HG02852 (cell line): ENCODE measurements around the gene BMP8A.
"Not testable (repeated sequence)": the region's sequence is repeated elsewhere in the genome, so short reads cannot be mapped to it uniquely, and the experiment has no call there.

Experiments
- ATAC-seq: cut with Tn5 transposase; IDR thresholded peaks from one replicate; pipeline ENCODE4 v1.9.1; 2021; ENCODE audit warnings: mild to moderate bottlenecking, moderate library complexity; ENCODE audit not compliant: unreplicated experiment

BMP8A gene

DNA sequence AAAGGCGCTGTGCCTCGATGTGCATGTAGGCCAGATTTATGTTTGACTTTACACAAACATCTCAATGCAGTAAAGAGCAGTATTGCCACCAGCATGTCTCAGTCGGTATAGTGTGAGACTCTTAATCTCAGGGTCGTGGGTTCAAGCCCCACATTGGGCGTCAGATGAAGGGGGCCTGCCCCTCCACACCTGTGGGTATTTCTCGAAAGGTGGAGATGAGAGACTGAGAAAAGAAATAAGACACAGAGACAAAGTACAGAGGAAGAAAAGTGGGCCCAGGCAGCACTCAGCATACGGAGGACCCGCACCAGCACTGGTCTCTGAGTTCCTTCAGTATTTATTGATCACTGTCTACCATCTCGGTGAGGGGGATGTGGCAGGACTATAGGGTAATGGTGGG lies 13.0 kb downstream of the BMP8A start:
- not testable (repeated sequence) for ATAC-seq

DNA sequence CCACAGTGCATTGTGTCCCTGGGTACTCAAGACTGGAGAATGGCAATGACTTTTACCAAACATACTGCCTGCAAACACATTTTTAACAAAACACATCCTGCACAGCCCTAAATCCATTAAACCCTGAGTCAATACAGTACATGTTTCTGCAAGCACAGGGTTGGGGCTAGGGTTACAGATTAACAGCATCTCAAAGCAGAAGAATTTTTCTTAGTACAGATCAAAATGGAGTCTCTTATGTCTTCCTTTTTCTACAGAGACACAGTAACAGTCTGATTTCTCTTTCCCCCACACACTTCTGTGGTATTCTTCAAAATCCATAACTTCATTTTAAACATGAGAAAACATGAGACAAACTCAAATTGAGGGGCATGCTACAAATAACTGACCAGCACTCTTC lies 13.9 kb downstream of the BMP8A start:
- ATAC-seq = no peak

DNA sequence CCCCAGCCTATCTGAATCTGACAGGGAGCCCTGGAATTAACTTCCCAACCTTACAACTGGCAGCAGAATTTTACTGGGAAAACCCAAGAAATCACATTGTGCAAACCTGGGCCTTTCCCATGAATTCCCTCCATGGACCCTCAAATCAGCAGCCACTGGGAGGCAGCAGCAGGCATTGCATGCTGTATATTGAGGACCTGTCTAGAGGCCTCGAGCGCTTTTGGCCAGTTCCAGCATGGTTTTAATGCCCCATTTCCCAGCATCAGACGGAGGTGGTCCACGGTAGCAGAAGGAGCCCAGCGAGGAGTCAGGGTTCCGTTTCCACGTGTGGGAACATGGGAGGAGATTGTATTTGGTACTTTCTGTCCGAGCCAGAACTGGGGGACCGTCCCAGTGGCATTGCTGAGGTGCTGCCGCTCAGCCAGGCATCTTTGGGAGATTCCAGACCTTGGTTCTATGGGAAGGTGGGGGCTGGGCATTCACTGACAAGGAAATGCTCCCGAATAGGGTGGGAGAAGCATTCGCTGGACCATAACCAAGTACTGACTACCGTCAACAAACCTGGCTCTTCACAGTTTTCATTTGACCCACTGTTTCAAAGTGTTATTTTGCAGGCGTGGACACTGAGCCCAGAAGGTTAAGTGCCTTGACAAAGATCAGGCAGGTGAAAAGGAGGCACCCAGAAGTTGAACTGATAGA lies 15.9 kb downstream of the BMP8A start:
- ATAC-seq = no peak

DNA sequence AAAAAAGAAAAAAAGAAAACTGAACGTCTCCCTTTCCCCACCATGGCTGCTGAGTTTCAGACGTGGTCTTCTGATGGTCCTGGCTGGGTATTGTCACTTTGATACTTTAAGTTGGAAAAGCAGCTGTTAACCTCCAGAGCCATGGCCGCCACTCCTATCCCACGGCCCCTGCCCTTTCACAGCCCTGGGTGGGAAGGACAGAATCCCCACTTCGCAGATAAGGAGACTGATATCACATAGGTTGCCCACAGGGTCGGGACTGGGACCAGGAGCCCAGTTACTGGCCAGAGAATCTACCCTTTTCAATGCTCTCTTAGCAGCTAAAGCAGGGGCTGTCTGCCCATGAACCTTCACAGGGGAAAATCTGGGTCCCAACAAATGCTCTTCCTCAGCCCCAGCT lies 16.8 kb downstream of the BMP8A start:
- ATAC-seq = no peak

DNA sequence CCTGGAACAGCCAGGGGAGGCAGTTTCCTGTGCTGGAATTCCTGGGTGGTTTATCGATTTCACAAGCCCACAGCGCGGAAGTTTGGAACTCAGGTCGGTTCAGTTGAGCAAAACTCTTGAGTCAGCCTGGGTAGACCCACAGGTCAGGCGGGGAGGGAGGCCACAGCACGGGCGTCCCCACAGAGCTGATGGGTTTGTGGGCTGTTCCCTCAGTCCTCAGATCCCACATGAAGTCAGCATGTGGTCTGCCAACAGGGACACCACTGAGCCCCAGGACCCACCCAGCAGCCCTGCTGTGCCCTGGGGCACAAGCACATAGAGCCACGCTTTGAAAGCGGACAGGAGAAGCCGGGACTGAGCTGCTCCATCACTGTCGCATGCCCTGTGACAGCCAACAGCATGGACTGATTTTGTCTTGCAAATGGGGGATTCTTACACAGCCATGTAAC lies 17.4 kb downstream of the BMP8A start:
- ATAC-seq = peak; percentile 9

DNA sequence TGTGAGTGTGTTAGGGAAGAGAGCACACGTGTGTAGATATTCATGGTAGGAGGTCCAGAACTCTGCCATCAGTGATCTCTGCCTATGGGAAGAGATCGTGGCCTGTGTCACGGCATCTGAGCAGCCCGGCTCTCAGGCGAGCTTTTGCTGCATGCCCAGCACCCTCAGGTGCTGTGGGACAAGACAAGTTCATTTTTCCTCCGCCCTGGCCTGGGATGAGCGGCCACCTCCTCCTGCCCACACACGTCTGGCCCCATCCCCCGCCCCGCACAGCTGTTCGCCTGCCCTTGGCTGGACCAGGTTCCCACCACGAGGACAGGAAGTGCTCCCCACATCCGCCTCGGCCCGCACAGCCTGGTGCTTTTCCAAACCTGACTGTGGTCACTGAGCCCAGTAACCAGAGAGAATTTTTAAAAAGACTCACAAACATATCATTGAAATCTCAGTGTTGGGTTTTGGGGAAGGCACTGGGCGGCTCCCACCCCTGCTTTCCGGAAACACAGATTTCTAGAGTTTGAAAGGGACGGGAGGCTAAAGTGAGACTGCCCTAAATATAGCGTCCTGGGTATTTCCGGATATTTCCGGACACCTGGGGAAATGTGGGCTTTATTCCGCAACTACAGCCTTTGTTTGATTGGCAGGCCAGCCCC lies 18.0 kb downstream of the BMP8A start:
- ATAC-seq = peak; percentile 64

DNA sequence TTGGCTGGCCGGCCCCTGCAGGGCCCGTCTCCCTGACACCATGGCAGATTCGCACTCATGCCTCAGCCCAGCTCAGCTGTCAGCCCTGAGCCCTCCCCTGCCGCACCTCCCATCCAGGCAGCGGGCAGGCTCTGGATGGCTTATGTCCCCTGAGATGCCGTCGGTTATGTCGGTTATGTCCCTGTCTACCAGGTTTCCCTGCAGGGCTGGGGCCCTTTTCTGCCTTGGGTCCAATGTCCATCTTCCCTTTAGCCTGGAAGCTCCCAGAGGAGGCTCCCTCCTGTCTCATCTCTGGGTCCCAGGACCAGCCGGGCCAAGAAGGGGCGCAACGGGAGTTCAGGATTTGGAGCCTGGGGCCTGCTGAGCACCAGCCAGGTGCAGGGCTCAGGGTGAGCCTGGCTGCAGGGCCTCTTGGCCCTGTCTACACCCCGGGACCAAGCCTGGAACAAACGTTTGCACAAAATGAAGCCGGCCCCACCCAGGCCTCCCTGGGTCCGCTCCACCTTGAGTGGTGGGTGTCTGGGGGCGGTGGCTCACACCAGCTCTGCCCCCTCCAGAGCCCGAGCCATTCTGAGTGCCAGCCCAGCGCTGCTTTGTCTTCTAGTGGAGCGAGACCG lies 19.2 kb downstream of the BMP8A start:
- not testable (repeated sequence) for ATAC-seq

DNA sequence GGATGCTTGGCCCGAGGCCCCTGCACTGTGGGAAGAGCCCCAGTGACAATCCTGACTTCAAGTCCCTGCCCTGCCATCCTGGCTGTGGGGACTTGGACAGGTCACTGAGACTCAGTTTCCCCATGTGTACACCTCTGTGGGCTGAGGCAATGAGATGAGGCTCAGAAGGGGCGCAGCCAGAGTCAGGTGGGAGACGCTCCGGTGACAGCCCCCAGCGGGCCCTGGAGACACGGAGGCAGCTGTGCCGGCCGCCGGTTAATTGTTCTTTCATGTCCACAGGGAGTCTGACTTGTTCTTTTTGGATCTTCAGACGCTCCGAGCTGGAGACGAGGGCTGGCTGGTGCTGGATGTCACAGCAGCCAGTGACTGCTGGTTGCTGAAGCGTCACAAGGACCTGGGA lies 20.0 kb downstream of the BMP8A start:
- not testable (repeated sequence) for ATAC-seq

DNA sequence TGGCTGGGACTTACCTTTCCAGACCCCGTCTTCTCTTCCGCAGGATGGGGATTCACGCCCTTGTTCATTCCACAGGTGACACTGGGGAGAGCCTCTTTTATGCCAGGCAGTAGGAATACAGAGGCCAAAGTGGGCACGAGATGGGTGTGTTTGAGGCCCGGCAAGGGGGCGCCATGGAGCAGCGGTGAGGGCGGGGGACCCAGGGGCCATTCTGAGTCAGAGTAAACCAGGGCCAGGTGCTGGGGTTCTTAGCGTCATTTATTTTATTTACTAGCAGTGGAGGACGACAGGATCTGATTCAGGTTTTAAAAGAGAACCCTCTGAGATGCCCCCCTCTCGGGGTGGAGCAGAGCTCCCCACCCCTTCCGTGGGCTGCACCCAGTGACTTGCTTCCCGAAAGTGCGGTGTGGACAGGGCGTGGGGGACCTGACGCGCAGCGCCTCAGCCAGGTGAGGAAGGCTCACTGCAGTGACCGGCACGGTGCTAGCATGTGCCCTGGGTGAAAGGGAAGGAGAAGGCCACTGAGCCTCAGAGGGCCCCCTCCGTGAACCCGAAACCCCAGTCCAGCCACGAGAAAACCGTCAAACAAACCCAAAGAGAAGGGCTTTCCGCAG lies 20.9 kb downstream of the BMP8A start:
- not testable (repeated sequence) for ATAC-seq

DNA sequence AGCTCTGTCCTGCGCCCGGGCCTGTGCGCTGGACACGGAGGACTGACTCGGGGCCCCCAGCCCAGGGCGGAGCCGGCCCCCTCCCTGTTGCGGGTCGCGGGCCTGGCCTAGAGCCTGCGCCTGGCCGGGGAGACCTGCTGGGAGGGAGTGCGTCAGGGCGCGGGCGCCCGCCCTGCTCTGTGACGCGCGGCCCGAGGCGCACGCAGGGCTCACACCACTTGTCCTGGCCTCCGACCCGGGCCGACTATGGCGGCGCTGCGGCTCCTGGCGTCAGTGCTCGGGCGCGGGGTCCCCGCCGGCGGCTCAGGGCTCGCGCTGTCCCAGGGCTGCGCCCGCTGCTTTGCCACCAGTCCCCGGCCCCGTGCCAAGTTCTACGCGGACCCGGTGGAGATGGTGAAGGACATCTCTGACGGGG lies 23.3 kb downstream of the BMP8A start:
- not testable (repeated sequence) for ATAC-seq

DNA sequence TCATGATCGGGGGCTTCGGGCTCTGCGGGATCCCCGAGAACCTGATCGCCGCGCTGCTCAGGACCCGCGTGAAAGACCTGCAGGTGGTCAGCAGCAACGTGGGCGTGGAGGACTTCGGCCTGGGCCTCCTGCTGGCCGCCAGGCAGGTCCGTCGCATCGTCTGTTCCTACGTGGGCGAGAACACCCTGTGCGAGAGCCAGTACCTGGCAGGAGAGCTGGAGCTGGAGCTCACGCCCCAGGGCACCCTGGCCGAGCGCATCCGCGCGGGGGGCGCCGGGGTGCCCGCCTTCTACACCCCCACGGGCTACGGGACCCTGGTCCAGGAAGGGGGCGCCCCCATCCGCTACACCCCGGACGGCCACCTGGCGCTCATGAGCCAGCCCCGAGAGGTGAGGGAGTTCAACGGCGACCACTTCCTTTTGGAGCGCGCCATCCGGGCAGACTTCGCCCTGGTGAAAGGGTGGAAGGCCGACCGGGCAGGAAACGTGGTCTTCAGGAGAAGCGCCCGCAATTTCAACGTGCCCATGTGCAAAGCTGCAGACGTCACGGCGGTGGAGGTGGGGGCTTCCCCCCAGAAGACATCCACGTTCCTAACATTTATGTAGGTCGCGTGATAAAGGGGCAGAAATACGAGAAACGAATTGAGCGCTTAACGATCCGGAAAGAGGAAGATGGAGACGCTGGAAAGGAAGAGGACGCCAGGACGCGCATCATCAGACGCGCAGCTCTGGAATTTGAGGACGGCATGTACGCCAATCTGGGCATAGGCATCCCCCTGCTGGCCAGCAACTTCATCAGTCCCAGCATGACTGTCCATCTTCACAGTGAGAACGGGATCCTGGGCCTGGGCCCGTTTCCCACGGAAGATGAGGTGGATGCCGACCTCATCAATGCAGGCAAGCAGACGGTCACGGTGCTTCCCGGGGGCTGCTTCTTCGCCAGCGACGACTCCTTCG lies 24.0 kb downstream of the BMP8A start:
- not testable (repeated sequence) for ATAC-seq

DNA sequence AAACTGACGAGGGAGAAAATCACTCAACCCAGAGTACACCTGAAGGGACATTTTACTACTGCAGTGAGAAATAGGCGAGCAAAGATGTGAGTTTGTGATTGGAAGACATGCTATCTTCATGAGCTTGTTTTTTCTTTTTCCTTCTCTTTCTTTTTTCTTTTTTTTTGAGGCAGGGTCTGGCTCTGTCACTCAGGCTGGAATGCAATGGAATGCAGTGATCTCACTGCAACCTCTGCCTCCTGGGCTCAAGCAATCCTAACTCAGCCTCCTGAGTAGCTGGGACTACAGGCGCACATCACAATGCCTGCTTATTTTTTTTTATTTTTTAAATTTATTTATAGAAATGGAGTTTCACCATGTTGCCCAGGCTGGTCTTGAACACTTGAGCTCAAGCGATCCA lies 25.4 kb downstream of the BMP8A start:
- ATAC-seq = not testable (repeated sequence)

DNA sequence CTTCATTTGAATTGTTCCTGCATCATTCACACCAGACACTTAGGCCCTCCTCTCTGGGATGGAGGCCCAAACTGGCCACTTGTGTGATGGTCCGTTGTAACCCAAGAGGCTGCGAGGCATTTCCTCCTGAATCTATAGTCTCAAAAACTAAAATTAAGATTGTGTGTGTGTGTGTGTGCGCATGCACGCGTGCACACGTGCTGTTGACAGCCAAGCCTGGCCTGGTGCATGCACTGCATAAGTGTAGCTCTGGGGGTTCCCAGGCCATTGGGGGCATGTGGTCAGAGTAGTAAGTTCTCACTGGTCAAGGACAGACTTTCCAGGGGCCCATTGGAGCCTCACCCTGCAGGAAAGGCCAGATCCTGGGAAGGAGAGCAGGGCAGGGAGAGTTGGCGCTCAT lies 26.5 kb downstream of the BMP8A start:
- not testable (repeated sequence) for ATAC-seq

DNA sequence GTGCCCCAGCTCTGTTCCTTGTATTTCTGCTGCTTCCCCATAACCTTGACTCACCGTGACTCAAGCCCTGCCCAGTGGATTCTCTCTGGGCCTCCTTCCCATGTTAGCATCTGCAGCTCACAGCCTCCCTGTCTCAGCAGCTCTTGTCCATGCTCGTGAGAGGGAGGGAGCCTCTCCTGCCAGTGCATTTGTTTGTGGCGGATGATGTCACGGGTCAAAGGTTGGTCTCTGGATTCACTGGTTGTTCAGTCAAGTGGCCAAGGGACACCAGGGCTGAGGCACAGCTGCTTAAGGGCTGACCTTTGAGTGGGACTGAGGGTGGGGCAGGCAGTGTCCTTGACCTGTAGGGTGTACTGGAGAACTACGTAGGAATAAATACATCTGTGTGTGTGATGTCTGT lies 27.9 kb downstream of the BMP8A start:
- ATAC-seq = not testable (repeated sequence)

DNA sequence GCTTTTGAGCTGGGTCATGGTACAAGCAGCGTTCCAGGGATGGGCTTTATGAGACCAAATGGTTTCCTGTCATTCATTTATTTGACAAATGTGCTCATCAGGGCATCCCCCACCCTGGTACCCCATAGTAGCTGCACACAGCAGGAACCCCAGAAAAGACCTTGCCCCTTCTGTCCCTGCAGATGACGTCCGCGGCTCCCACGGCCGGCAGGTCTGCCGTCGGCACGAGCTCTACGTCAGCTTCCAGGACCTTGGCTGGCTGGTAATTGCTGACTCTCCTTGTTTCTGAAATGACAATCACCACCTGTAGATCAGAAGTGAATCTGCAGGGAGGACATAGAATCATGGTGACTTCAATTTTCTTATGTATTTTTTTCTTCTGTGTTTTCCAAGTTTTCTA lies 30.8 kb downstream of the BMP8A start:
- not testable (repeated sequence) for ATAC-seq

DNA sequence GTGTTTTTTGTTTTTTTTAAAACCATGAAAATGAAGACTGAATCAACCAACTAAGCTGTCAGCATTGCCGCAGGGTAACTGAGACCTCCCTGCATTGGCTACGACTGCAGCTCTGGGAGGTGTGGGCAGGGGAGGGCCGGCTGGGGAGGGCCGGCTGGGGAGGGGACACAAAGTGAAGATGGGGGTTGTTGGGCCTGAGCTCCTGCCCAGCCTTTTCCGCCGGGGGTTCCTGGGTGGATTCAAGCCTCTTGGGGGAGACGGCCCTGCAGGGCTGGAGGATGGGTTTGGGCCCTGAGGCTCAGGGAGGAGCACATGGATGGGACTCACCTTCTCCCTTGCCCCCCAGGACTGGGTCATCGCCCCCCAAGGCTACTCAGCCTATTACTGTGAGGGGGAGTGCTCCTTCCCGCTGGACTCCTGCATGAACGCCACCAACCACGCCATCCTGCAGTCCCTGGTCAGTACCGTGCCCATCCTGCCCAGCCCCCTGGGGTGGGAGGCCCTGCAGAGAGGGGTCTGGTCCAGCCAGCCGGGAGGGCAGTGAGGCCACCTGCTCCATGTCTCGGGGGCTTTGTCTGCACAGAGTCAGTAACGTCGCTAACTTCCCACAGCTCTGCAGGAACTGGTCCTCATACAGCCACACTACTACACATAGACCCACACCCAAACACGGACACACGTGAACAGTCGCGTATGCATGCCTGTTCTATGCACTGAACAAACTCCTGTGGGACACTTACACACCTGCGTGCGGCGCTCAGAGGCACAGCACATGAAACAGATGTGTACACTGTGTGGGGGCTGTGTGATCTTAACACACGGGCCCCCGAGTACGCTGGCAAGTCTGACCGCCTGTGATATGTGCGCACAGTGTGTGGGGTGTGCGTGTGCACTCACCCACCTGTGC lies 31.5 kb downstream of the BMP8A start:
- no peak for ATAC-seq

DNA sequence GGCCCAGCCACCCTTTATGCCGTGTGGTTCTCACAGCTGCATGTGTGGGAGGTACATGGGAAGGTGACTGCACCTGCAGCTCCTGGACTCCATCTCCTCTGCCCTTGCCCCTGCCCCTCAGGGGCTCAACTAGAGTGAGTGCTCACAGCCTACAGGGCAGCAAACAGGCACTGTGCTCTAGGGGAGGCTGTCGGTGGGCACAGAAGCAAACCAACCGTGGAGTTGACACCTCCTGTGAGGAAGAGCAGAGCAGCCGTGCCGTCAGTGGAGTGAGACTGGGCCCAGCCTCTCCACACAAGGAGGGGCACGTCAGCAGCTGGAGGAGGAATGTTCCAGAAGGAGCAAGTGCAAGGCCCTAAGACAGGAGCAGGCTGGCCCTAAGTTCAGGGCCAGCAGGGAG lies 32.7 kb downstream of the BMP8A start:
- ATAC-seq = no peak

DNA sequence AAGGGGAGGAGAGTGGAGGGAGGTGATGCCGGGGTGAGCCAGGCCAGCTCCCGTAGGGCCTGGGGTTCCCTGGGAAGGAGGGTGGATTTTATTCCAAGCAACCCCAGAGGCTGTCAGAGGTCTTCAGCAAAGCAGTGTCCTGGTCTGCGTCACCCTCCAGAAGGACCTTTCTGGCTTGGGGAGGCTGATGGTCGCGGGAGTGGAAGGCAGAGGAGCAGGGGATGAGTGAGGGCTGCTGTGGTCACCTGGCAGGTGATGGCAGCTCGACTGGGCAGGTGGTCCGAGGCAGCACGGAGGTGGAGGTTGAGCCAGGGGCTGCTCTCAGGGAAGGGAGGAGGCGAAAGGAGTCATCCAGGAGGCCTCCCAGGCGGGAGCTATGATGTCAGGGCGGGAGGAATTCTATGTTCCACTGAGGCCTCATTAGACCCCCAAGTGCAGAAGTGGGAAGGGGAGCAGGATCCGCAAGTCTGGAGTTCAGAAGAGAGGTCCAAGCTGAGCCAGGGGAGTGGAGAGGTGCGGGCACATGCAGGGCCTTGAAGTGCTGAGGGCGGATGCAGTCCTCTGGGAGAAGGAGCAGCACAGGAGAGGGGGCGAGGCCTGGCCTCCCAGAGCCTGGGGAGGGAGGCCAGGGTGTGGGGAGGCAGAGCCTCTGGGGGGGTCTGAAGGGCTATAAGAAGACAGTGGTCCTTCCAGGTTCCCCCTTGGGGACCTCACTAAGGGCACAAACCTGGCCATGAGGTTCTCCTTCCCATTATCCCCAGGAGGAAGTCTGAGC lies 33.3 kb downstream of the BMP8A start:
- no peak for ATAC-seq
